ENCODE results near the gene CCDC71.

- no peak for TF ChIP-seq CTCF (IDR thresholded peaks at IDR 0.05)
- TF ChIP-seq POLR2AphosphoS5 (IDR thresholded peaks at IDR 0.05): no peak
- no peak for TF ChIP-seq POLR2A (IDR thresholded peaks at IDR 0.05)
These were observed 3.2 kb downstream of the CCDC71 start for GRCh38 chr3:49162751-49163419.
